GM19099 (cell line): ENCODE data around the gene NRM.

Experiments
- POLR2A ChIP-seq: IDR thresholded peaks from 3 replicates; pipeline ENCODE4 v1.6.1; 2011; ENCODE audit warnings: low read depth; ENCODE audit not compliant: insufficient read length; ENCODE audit errors: extremely low read depth

Gene NRM

GRCh38 chr6:30690403-30691207 lies at the start of gene NRM:
Gene NRM, minus strand, starts transcription at chr6:30690984. Its CDS starts 10 bp downstream, at chr6:30690974.
- peak; percentile 63 for TF ChIP-seq POLR2A

- no peak for TF ChIP-seq POLR2A
Observed at GRCh38 chr6:30740540-30740870, 49.7 kb upstream of the NRM start.

GRCh38 chr6:30738532-30738931 lies 47.7 kb upstream of the NRM start:
- no peak for TF ChIP-seq POLR2A

- no peak for TF ChIP-seq POLR2A
Observed at GRCh38 chr6:30735668-30736314, 45.0 kb upstream of the NRM start.

- no peak for TF ChIP-seq POLR2A
Observed at GRCh38 chr6:30732237-30732943, 41.6 kb upstream of the NRM start.

- peak; percentile 16 for TF ChIP-seq POLR2A
Observed at GRCh38 chr6:30730601-30731435, 40.0 kb upstream of the NRM start.

- no peak for TF ChIP-seq POLR2A
Observed at GRCh38 chr6:30727920-30728553, 37.3 kb upstream of the NRM start.

- TF ChIP-seq POLR2A: peak; percentile 31
Observed at GRCh38 chr6:30726506-30727413, 36.0 kb upstream of the NRM start.

- TF ChIP-seq POLR2A: peak; percentile 63
Observed at GRCh38 chr6:30725713-30726505, 35.1 kb upstream of the NRM start.

- peak; percentile 27 for TF ChIP-seq POLR2A
Observed at GRCh38 chr6:30724906-30725667, 34.3 kb upstream of the NRM start.

GRCh38 chr6:30722280-30723112 lies 31.7 kb upstream of the NRM start:
- no peak for TF ChIP-seq POLR2A

- peak; percentile 74 for TF ChIP-seq POLR2A
Observed at GRCh38 chr6:30721198-30722024, 30.6 kb upstream of the NRM start.
